GM06990 (cell line): ENCODE data around the gene TSPAN11.

ENCODE experiments used
- DNase-seq: peaks from one replicate; pipeline ENCODE4 v3.0.0-alpha.2; 2011; ENCODE audit not compliant: insufficient read length; ENCODE audit errors: extremely low read depth
- H3K27me3 ChIP-seq: replicated peaks from 2 replicates; pipeline ENCODE4 v1.6.0; 2011; ENCODE audit warnings: low read length; ENCODE audit not compliant: control insufficient read depth, insufficient read depth
- H3K36me3 ChIP-seq: 2 replicates; pipeline ENCODE4 v1.5.1; 2011; ENCODE audit warnings: low read length; ENCODE audit not compliant: control insufficient read depth, insufficient read depth
- H3K4me3 ChIP-seq: replicated peaks from 2 replicates; pipeline ENCODE4 v1.5.1; 2011; ENCODE audit warnings: low read depth, mild to moderate bottlenecking, control low read depth, low read length
- CTCF ChIP-seq: IDR thresholded peaks from 2 replicates; pipeline ENCODE4 v1.5.1; 2011; ENCODE audit warnings: low read length, control low read depth, mild to moderate bottlenecking, inconsistent platforms; ENCODE audit not compliant: insufficient read depth, poor library complexity, severe bottlenecking

Gene TSPAN11

DNA sequence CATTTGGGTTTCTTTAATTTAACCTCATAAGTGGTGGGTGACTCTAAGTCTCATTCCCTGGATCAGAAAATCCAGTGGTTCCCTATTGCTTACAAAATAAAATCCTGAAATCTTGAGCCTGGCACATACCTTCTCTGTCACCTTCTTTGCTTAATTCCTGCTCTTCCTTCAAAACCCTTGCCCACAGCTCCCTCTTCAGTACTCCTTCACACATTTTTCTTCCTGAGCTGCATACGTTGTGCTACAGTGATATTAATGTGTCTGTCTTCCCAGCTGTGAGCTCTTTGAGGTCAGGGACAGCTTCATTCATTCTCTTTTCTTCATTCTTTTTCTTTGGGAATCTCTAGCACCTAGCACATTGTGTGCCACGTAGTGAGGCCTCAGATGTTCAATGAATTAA lies 9.5 kb downstream of the TSPAN11 start:
- Histone ChIP-seq H3K36me3 (no peaks in the 10 kb centered on the region), H3K4me3 (no peak overlapping the region), H3K27me3 (peaks cover 2% of the 10 kb centered on the region; the same call in 1 of the 2 replicates)
- TF ChIP-seq CTCF: no peak
- no peak for DNase-seq

DNA sequence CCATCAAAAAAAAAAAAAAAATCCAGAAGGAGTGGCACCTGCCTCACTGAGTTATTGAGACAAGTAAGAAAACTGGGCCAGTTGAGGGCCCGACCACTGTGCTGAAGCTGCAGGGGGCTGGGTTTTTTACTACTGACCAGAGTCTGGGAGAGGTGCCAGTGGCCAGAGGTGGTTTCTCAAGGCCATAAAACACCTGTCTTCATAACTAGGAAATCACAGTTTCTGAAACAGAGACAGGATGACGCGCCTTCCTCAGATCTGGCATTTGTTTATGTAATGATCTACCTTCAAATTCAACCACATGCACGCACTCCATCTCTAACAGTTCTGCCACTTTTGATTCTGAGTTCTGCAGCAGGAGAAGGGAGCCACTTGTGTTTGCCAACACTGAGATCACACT lies 12.7 kb downstream of the TSPAN11 start:
- H3K36me3 ChIP-seq: no peaks in the 10 kb centered on the region
- no peak for DNase-seq
- no peak overlapping the region for H3K4me3 ChIP-seq
- peaks cover 5% of the 10 kb centered on the region for H3K27me3 ChIP-seq
- TF ChIP-seq CTCF: no peak

GRCh38 chr12:30942486-30942885 lies 15.9 kb downstream of the TSPAN11 start:
- TF ChIP-seq CTCF: no peak
- no peak for DNase-seq
- Histone ChIP-seq H3K4me3 (no peak overlapping the region), H3K36me3 (no peaks in the 10 kb centered on the region), H3K27me3 (peaks cover 5% of the 10 kb centered on the region)

- no peak for TF ChIP-seq CTCF
- no peaks in the 10 kb centered on the region for H3K36me3 ChIP-seq
- DNase-seq: no peak
- H3K27me3 ChIP-seq: peaks cover 5% of the 10 kb centered on the region
- no peak overlapping the region for H3K4me3 ChIP-seq
Measured at GRCh38 chr12:30942936-30943335, 16.4 kb downstream of the TSPAN11 start.

GRCh38 chr12:30945443-30946164 lies 19.1 kb downstream of the TSPAN11 start:
- DNase-seq: no peak
- TF ChIP-seq CTCF: no peak
- Histone ChIP-seq H3K4me3 (no peak overlapping the region), H3K27me3 (peaks cover 3% of the 10 kb centered on the region), H3K36me3 (no peaks in the 10 kb centered on the region)

DNA sequence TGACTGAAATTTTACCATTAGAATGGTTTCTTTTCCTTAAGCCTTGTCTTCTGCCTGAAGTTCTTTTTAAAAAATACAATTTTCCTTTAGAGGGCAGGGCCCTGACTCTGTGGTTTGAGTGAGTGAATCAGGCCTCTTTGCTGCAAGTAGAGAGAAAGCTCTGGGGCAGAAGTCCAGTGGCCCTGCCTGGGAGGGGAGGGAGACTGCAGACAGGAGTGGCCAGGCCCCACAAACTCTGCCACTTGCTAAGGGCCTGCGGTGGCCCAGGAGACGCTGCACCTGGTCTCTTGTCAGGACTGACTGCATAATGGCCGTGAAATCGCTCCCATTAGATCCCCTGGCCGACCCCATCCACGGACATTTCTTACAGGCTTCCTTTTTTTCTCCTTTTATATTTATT lies 25.5 kb downstream of the TSPAN11 start:
- Histone ChIP-seq H3K27me3 (no peaks in the 10 kb centered on the region), H3K36me3 (no peaks in the 10 kb centered on the region), H3K4me3 (no peak overlapping the region)
- no peak for DNase-seq
- no peak for TF ChIP-seq CTCF
